SK-N-SH treated with all-trans-retinoic acid at 6 μM for 48 hours (cell line): Measurements from ENCODE around the gene PER2.

Source experiments
- PPARA ChIP-seq: fragments of 250-450 bp; sonication (Bioruptor Pico); IDR thresholded peaks from 2 replicates; pipeline ENCODE4 v1.5.0; 2020; ENCODE audit warnings: mild to moderate bottlenecking, borderline replicate concordance
- RARB ChIP-seq: fragments of 250-450 bp; sonication (Bioruptor Pico); IDR thresholded peaks from 2 replicates; pipeline ENCODE4 v1.8.0; 2021; ENCODE audit warnings: mild to moderate bottlenecking, moderate library complexity
- SNAI2 ChIP-seq: fragments of 250-450 bp; sonication (Bioruptor Pico); IDR thresholded peaks from 2 replicates; pipeline ENCODE4 v1.5.0; 2020; ENCODE audit warnings: mild to moderate bottlenecking, moderate library complexity
- TSHZ2 ChIP-seq: fragments of 250-450 bp; sonication (Bioruptor Pico); IDR thresholded peaks from 2 replicates; pipeline ENCODE4 v1.5.0; 2020; ENCODE audit warnings: mild to moderate bottlenecking, moderate library complexity
- ZNF70 ChIP-seq: fragments of 450-650 bp; formaldehyde crosslinking; IDR thresholded peaks from 2 replicates; pipeline ENCODE4 v1.5.0; 2020; ENCODE audit warnings: mild to moderate bottlenecking, moderate library complexity
- TF ChIP-seq, protein P1 (sequence below): fragments of 250-450 bp; sonication (Bioruptor Pico); IDR thresholded peaks from 2 replicates; pipeline ENCODE4 v1.5.1; 2020; ENCODE audit warnings: low read depth, mild to moderate bottlenecking, moderate library complexity

- no peak for TF ChIP-seq SNAI2 (CRISPR knock-in tag)
- no peak for TF ChIP-seq TSHZ2 (CRISPR knock-in tag)
- TF ChIP-seq PPARA (CRISPR knock-in tag) = no peak
- no peak for TF ChIP-seq RARB (CRISPR knock-in tag)
- no peak for TF ChIP-seq ZNF70 (CRISPR knock-in tag)
- TF ChIP-seq, protein P1, sequence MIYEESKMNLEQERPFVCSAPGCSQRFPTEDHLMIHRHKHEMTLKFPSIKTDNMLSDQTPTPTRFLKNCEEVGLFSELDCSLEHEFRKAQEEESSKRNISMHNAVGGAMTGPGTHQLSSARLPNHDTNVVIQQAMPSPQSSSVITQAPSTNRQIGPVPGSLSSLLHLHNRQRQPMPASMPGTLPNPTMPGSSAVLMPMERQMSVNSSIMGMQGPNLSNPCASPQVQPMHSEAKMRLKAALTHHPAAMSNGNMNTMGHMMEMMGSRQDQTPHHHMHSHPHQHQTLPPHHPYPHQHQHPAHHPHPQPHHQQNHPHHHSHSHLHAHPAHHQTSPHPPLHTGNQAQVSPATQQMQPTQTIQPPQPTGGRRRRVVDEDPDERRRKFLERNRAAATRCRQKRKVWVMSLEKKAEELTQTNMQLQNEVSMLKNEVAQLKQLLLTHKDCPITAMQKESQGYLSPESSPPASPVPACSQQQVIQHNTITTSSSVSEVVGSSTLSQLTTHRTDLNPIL = no peak
These were observed 17.7 kb upstream of the PER2 start for GRCh38 chr2:238305965-238306671.
